Stimulated activated CD8-positive, alpha-beta memory T cell treated with anti-CD3 and anti-CD28 coated beads, Interleukin-2, amount 100 ng/mL, for 48 hours (primary cell): Measurements from ENCODE around the gene ANKRD44.
"Not testable (repeated sequence)": the region's sequence is repeated elsewhere in the genome, so short reads cannot be mapped to it uniquely, and the experiment has no call there.

Source experiments
- DNase-seq, 2 donors: peaks; one replicate each; pipeline ENCODE4 v3.0.0-alpha.2; 2020; ENCODE audit warnings: low read depth in 2 of 2

The ANKRD44 gene

GRCh38 chr2:197259470-197259999 is 51.0 kb downstream of the ANKRD44 start:
- DNase-seq = no peak

GRCh38 chr2:197258580-197258979 is 52.0 kb downstream of the ANKRD44 start:
- DNase-seq = no peak

GRCh38 chr2:197256547-197257170 is 53.9 kb downstream of the ANKRD44 start:
- no peak for DNase-seq

- DNase-seq = no peak
Observed at GRCh38 chr2:197256021-197256420, 54.6 kb downstream of the ANKRD44 start.

- peak; percentile 68 to 79 for DNase-seq
Observed at GRCh38 chr2:197255543-197255942, 55.0 kb downstream of the ANKRD44 start.

GRCh38 chr2:197254776-197255530 is 55.6 kb downstream of the ANKRD44 start:
- no peak for DNase-seq

GRCh38 chr2:197251576-197251975 is 59.0 kb downstream of the ANKRD44 start:
- DNase-seq = no peak

GRCh38 chr2:197251163-197251562 is 59.4 kb downstream of the ANKRD44 start:
- DNase-seq = no peak

GRCh38 chr2:197250084-197250397 is 60.5 kb downstream of the ANKRD44 start:
- DNase-seq = no peak

- DNase-seq = no peak
Observed at GRCh38 chr2:197249381-197250083, 61.0 kb downstream of the ANKRD44 start.

GRCh38 chr2:197248623-197249022 is 62.0 kb downstream of the ANKRD44 start:
- no peak for DNase-seq

GRCh38 chr2:197248001-197248401 is 62.6 kb downstream of the ANKRD44 start:
- DNase-seq = no peak

GRCh38 chr2:197247083-197247482 is 63.5 kb downstream of the ANKRD44 start:
- no peak for DNase-seq

GRCh38 chr2:197245829-197246804 is 64.5 kb downstream of the ANKRD44 start:
- no peak for DNase-seq

- no peak for DNase-seq
Observed at GRCh38 chr2:197244349-197244748, 66.2 kb downstream of the ANKRD44 start.

- no peak for DNase-seq
Observed at GRCh38 chr2:197242719-197243118, 67.9 kb downstream of the ANKRD44 start.

- no peak for DNase-seq
Observed at GRCh38 chr2:197241596-197241995, 69.0 kb downstream of the ANKRD44 start.

- DNase-seq = no peak
Observed at GRCh38 chr2:197241153-197241552, 69.4 kb downstream of the ANKRD44 start.

- DNase-seq = no peak
Observed at GRCh38 chr2:197240421-197241041, 70.0 kb downstream of the ANKRD44 start.

GRCh38 chr2:197240018-197240417 is 70.6 kb downstream of the ANKRD44 start:
- not testable (repeated sequence) for DNase-seq

- DNase-seq = no peak
Observed at GRCh38 chr2:197239434-197239833, 71.1 kb downstream of the ANKRD44 start.
